ENCODE measurements around the gene CASR. TPM values are rescaled to one million over a fixed set of nuclear protein-coding genes. Genes with fewer than 3 reads are reported as not detected.

CASR gene
- total RNA-seq, 1 donor from 2014 or later: not detected

- Mint-ChIP-seq H3K4me3 (ENCODE audit: unreplicated experiment) (peak overlapping the region; percentile 87), H3K27me3 (ENCODE audit: unreplicated experiment) (peaks cover 14% of the 10 kb centered on the region), H3K27ac (ENCODE audit: unreplicated experiment) (no peak overlapping the region), H3K9me3 (ENCODE audit: unreplicated experiment) (no peaks in the 10 kb centered on the region), H3K36me3 (ENCODE audit: low read depth, unreplicated experiment) (no peaks in the 10 kb centered on the region), H3K4me1 (ENCODE audit: unreplicated experiment) (peaks cover 11% of the 10 kb centered on the region)
- TF ChIP-seq CTCF (IDR thresholded peaks at IDR 0.05; ENCODE audit: unreplicated experiment): no peak
- DNase-seq (ENCODE audit: low spot score): peak; percentile 5
These were observed 574 bp downstream of the CASR start for GRCh38 chr3:122183893-122184590.

- H3K27me3 Mint-ChIP-seq (ENCODE audit: unreplicated experiment): peaks cover 14% of the 10 kb centered on the region
- peak; percentile 5 for DNase-seq (ENCODE audit: low spot score)
- no peak for TF ChIP-seq CTCF (IDR thresholded peaks at IDR 0.05; ENCODE audit: unreplicated experiment)
- H3K9me3 Mint-ChIP-seq (ENCODE audit: unreplicated experiment): no peaks in the 10 kb centered on the region
- no peak overlapping the region for H3K27ac Mint-ChIP-seq (ENCODE audit: unreplicated experiment)
- H3K4me1 Mint-ChIP-seq (ENCODE audit: unreplicated experiment): peaks cover 16% of the 10 kb centered on the region
- no peak overlapping the region for H3K4me3 Mint-ChIP-seq (ENCODE audit: unreplicated experiment)
- H3K36me3 Mint-ChIP-seq (ENCODE audit: low read depth, unreplicated experiment): no peaks in the 10 kb centered on the region
These were observed 1.1 kb downstream of the CASR start for GRCh38 chr3:122184591-122184929.

GRCh38 chr3:122186372-122186771, 2.9 kb downstream of the CASR start:
- no peaks in the 10 kb centered on the region for H3K9me3 Mint-ChIP-seq (ENCODE audit: unreplicated experiment)

GRCh38 chr3:122188737-122189136, 5.3 kb downstream of the CASR start:
- no peak for DNase-seq (ENCODE audit: low spot score)
- no peaks in the 10 kb centered on the region for H3K36me3 Mint-ChIP-seq (ENCODE audit: low read depth, unreplicated experiment)
- peaks cover 11% of the 10 kb centered on the region for H3K4me1 Mint-ChIP-seq (ENCODE audit: unreplicated experiment)
- no peak for TF ChIP-seq CTCF (IDR thresholded peaks at IDR 0.05; ENCODE audit: unreplicated experiment)
- H3K27ac Mint-ChIP-seq (ENCODE audit: unreplicated experiment): no peak overlapping the region
- H3K27me3 Mint-ChIP-seq (ENCODE audit: unreplicated experiment): peaks cover 13% of the 10 kb centered on the region
- H3K4me3 Mint-ChIP-seq (ENCODE audit: unreplicated experiment): no peak overlapping the region
- no peaks in the 10 kb centered on the region for H3K9me3 Mint-ChIP-seq (ENCODE audit: unreplicated experiment)

More at GRCh38 chr3:122186372-122186771, 2.9 kb downstream of the CASR start:
- peaks cover 14% of the 10 kb centered on the region for H3K27me3 Mint-ChIP-seq (ENCODE audit: unreplicated experiment)
- peaks cover 16% of the 10 kb centered on the region for H3K4me1 Mint-ChIP-seq (ENCODE audit: unreplicated experiment)
- H3K27ac Mint-ChIP-seq (ENCODE audit: unreplicated experiment): no peak overlapping the region
- no peak for DNase-seq (ENCODE audit: low spot score)
- no peaks in the 10 kb centered on the region for H3K36me3 Mint-ChIP-seq (ENCODE audit: low read depth, unreplicated experiment)
- no peak overlapping the region for H3K4me3 Mint-ChIP-seq (ENCODE audit: unreplicated experiment)
- no peak for TF ChIP-seq CTCF (IDR thresholded peaks at IDR 0.05; ENCODE audit: unreplicated experiment)

GRCh38 chr3:122189357-122189756, 5.9 kb downstream of the CASR start:
- peaks cover 11% of the 10 kb centered on the region for H3K27me3 Mint-ChIP-seq (ENCODE audit: unreplicated experiment)

More at GRCh38 chr3:122189357-122189756, 5.9 kb downstream of the CASR start:
- no peak for TF ChIP-seq CTCF (IDR thresholded peaks at IDR 0.05; ENCODE audit: unreplicated experiment)
- H3K4me1 Mint-ChIP-seq (ENCODE audit: unreplicated experiment): peaks cover 12% of the 10 kb centered on the region
- H3K9me3 Mint-ChIP-seq (ENCODE audit: unreplicated experiment): no peaks in the 10 kb centered on the region
- no peaks in the 10 kb centered on the region for H3K36me3 Mint-ChIP-seq (ENCODE audit: low read depth, unreplicated experiment)
- H3K4me3 Mint-ChIP-seq (ENCODE audit: unreplicated experiment): no peak overlapping the region
- no peak overlapping the region for H3K27ac Mint-ChIP-seq (ENCODE audit: unreplicated experiment)
- no peak for DNase-seq (ENCODE audit: low spot score)

Data from endothelial cell (in vitro differentiated cells).